Measurements from ENCODE around the gene SHOC2.

Gene SHOC2

DNA sequence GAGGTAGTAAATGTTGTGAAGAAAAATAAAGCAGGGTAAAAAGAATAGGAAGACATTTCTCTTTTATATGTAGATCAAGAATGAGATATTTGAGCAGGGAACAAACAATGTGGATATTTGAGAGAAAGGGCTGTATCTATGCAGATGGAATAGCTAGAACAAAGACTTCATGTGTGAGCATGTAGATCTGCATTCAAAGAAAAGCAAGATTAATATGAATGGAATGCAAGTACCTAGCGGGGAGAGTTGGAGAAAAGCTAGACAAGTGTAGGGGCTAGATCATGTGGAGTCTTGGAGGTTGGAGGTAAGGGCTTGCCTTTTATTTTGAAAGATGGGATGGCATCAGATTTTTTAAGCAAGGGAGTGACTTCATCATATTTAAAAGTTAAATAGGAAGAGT, 27.1 kb downstream of the SHOC2 start:
- no peak for DNase-seq (ENCODE audit: low read depth in 2 of 2)

DNA sequence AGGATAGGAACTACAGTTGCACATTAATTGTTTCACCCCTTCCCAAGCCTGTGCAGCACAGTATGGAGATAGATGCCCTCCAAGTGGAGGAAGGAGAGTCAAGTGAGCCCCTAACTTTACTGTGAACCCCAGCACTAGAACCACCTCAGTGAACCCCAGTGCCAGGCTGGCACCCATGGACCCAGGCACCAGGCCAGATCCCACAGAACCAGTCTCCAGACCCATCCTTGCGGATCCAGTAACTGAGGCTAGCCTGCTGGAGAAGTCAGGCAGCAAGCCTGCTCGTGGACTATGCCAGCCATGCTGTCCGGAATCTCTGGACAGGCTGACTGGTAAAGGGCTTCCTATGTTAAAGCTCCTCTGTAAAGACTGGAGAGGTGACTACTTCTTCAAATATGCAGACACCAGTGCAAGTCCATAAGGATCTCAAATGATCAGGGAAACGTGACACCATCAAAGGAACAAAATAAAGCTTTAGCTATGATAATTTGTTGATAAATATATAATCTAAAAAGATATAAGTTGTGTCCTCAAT, 27.7 kb downstream of the SHOC2 start:
- no peak for DNase-seq (ENCODE audit: low read depth in 2 of 2)

DNA sequence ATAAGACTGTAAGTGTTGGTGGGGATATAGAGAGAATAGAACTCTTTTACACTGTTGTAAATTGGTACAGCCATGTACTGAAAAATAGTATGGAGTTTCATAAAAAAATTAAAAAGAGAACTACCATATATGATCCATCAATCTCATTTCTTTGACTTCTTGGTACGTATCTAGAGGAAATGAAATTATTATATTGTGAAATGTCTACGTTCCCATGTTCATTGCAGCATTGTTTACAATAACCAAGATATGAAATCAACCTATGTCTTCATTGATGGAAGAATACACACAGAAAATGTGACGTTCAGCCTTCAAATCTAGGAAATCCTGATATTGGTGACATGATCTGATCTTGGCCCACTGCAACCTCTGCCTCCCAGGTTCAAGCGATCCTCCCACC, 32.0 kb downstream of the SHOC2 start:
- no peak for DNase-seq (ENCODE audit: low read depth in 2 of 2)

DNA sequence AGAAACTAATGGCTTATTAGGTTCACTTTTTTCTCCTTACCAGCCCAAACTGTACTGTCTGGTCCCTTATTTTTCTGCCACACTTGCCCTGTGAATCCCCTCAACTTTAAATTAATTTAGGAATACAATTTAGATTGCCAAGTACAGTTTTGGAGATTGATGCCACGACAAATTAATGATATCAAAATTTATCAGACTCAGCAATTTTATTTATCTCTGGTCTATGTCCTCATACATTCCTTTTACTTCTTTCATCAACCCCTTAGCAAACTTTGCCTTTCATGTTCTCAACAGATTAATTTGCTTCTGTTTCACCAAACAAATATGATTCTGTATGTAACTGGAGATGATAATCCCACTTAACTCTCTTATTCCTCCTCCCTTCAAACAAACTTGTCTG, 38.2 kb downstream of the SHOC2 start:
- no peak for DNase-seq (ENCODE audit: low read depth in 2 of 2)

DNA sequence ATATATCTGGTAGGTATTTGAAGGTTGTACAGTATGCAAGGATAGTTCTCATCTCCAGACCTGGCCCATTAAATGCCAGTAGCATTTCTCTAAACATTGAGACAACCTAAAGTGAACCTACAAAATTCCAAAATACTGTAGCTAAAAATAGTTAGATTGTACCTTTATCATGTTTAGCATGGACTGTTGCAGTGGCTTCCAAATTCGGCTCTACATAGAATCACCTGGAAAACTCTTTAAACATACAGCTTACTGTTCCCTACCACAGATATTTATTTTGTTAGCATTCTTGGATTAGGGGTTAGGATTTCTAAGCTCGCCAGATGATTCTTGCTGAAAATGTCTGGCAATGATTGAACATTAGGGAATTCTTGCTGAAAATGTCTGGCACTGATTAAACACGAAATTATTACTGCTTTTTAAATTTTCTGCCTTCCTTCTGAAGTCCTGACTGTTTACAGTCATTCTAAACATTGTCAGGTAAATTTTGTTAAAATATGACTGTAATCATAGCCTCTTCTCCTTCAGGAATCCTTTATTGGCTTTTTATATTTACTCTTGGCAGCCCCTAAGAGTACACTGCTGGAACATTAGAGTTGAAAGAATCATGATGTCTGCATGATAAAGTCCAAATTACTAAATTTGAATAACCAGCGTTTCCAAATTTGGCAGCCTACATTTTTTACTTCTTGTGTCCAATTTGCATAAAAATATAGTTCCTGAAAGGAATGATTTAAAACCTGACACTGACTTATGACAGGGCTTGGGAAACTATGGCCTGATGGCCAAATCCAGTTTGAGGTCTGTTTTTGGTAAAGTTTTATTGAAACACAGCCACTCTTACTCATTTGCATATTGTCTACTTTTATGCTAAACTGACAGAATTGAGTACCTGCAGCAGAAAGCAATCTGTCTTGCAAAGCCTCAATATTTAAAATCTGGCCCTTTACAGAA, 40.3 kb downstream of the SHOC2 start:
- DNase-seq (ENCODE audit: low read depth in 2 of 2) = no peak

DNA sequence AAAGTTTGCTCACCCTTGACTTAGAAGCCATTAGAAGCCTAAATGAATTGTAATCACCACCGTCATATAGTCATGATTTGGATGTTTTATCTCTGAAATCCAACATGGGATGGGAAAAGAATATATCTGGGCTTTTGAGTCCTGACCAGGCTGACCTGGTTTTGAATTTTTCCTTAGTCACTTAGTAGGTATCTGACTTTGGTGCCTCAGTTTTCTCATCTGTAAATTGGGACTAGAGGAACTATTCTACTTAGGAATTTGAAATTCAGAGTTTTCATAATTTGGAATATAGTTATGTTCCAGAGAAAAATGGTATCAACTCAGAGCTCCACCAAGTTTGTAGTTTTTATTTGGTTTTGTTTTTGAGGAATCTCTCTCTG, 40.9 kb downstream of the SHOC2 start:
- DNase-seq (ENCODE audit: low read depth in 2 of 2) = no peak

DNA sequence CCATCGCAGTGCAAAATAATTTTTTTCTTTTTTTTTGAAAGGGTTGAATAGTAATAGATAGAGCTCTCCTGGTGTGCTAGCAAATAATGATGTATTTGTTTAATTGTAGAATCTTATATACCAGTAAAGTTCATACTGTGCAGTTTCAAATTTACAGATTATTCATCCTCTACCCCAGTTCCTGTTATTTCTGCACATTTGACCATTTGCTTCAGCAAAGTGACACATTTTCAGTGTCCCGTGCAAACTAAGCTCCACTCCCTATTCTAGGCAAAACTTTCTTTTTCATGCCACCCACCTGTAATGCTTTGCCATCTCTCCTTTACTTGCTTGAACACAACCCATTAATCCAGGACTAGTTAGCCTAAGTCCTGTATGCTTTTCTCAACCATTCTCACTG, 43.0 kb downstream of the SHOC2 start:
- DNase-seq (ENCODE audit: low read depth in 2 of 2) = no peak

DNA sequence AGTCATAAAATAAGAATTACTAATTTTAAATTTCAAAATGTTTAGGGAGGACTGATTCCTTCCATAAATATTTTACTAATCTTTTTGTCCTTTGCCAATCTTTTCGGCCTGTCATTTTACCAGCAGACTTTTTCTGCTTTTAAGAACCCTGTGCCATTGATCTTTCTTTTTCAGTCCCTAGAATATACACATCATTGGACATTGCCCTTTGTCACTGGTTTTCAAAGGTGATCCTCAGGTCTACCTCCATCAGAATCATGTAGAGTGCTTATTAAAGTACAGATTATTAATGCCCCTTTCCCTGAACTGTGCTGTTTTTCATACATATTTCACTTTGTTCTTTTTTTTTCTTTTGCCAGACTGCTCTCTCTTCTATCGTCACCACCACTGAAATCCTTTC, 43.8 kb downstream of the SHOC2 start:
- no peak for DNase-seq (ENCODE audit: low read depth in 2 of 2)

DNA sequence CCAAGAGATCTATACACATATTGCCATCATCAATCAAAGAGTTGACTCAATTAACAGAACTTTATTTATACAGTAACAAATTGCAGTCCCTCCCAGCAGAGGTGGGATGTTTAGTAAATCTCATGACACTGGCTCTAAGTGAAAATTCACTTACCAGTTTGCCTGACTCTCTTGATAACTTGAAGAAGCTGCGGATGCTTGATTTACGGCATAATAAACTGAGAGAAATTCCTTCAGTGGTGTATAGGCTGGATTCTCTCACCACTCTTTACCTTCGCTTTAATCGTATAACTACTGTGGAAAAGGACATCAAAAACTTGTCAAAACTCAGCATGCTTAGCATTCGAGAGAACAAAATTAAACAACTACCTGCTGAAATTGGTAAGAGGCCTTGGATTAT, 45.3 kb downstream of the SHOC2 start:
- no peak for DNase-seq (ENCODE audit: low read depth in 2 of 2)

DNA sequence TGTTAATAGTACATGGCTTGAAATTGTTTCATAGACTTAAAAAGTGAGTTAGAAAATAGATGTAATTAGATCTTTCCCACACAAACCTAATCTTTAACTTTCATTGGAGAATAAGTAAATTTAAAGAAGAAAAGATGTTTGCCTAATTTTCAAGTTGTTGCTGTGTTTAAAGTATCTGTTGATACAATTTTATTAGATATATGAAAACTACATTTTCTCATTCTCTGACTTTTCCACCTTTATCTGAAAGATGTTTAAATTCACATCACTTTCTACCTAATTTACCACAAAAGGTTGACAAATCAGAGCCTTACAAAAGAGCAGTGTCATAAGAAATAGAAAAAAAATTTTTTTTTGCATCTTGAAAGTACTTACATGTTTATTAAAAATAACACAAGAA, 45.8 kb downstream of the SHOC2 start:
- no peak for DNase-seq (ENCODE audit: low read depth in 2 of 2)

DNA sequence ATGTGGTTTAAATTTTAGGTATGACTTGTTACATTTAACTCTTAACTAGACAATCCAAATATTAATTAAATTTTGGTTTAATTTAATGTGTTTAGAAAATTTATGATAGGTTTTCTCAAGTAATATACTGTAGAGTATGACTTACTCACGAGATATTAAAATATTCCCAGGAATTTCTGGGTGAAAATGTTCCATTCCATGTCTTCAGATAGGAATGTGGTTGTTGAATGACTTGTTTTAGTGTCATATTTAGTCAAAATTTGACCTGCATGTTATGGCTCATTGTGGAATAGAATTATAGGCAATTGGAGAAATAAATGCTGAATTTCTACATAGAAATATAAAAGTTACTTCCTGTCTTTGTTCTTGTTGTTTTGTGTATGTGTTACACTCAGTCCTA, 46.7 kb downstream of the SHOC2 start:
- DNase-seq (ENCODE audit: low read depth in 2 of 2) = no peak

DNA sequence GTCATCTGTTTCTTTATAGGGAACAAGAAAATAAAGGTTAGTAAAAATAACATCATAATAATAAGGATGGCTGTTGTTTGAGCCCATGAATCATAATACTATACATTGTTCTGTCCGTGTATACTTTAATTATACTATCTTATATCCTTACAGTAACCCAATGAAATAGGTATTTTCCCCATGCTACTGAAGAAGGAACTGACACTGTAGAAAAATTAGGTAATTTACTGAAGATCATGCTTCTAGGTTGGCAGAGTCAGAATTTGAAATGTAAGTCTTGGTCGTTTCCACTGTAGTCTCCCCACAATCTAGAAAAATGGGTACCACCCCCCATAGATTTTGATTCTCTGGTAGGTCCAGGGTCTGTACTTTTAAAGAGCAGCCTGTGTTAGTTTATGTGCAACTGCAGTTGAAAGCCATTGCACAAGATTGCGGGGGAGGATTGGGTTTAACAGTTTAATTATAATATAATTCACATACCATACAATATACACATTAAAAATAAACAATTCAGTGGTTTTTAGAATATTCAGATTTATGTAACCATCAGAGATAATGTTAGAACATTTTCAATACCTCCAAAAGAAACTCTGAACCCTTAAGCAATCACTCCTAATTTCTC, 47.7 kb downstream of the SHOC2 start:
- DNase-seq (ENCODE audit: low read depth in 2 of 2) = no peak

DNA sequence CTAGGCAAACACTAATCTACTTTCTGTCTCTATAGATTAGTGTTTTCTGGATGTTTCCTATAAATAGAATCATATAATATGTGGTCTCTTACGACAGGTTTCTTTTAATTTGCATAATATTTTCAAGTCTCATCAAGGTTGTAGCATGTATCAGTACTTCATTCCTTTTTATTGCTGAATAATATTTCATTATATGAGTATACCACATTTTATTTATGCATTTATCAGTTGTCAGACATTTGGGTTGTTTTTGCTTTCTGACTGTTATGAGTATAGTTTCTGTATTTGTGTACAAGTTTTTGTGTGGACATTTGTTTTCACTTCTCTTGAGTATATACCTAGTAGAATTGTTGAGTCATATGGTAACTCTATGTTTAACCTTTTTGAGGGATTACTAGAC, 48.2 kb downstream of the SHOC2 start:
- no peak for DNase-seq (ENCODE audit: low read depth in 2 of 2)

DNA sequence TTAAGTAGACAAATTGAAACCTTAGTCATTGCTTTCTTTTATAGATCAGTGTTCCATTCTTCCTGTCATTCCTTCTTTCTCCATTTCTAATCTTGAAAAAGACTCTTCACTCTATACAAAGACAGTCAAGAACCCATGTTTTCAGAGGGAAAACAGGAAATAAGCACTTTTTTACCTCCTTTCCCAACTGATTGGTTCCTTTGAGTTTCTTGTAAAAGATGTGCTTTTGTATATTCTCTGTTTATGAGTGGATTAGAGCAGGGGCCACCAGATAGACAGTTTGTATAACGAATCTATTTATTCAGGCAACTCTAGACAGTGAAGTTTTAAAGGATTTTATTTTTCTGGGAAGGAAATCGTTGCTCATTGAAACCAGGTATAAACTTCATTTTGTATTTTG, 49.8 kb downstream of the SHOC2 start:
- no peak for DNase-seq (ENCODE audit: low read depth in 2 of 2)

DNA sequence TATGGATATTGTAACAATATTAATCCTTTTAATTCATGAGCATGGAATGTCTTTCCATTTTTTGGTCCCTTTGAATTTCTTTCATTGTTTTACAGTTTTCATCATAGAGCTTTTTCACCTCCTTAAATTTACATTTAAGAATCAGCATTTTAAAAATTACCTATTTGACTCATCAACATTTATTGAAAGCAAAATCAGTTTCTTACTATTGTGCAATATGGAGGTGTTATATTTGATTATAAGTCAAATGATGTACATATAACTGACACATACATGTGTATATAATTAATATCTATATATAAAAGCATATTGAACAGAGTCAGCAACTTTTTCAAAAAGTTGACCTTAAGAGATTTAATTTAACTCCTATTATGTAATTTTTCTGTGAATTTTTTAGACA, 52.2 kb downstream of the SHOC2 start:
- no peak for DNase-seq (ENCODE audit: low read depth in 2 of 2)

DNA sequence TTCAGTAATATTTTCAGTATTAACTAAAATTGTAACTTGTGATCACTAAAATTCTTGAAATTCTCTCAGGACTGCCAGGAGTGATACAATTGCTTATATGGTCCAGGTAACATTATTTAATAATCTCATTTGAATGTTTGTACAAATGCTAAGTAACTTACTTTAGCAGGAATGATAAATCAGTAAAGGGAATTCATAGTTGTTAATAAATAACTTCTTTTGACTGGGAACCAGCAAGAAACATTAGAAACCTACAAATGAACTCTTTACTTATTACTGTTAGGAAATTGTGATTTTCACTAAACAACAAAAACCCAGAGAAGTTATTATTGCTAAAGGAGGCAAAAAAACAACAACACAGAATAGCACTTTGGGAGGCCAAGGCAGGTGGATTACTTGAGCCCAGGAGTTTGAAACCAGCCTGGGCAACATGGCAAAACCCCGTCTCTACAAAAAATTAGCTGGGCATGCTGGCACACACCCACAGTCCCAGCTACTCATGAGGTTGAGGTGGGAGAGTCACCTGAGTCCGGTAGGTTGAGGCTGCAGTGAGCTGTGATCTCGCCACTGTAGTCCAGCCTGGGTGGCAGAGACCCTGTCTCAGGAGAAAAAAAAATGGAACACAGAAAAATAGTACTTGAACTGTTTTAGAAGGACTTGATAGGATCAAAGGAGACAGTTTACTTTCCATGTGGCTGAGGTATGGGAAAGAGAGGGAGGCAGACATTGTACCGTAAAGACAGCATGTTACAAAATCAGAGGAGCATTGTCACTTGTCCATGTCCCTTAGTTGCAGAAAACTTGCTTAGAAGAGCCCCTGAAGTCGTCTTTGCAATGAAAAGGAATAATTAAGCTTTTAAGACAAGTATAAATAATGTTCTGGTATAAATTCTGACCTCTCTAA, 53.1 kb downstream of the SHOC2 start:
- DNase-seq (ENCODE audit: low read depth in 2 of 2) = no peak

DNA sequence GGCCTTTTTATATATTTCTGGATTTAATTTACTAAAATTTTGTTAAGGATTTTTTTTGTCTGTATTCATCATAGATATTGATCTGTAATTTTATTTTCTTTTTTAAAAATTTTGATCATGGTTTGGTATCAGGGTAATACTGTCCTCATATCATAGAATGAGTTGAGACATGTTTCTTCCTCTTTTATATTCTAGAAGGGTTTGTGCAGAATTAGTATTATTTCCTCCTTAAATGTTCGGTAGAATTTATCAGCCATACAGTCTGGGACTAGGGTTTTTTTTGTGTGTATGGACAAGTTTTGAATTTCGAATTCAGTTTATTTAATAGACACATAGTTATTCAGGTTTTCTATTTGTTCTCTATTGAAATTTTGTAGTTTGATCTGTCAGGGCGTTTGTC, 54.0 kb downstream of the SHOC2 start:
- DNase-seq (ENCODE audit: low read depth in 2 of 2) = no peak

DNA sequence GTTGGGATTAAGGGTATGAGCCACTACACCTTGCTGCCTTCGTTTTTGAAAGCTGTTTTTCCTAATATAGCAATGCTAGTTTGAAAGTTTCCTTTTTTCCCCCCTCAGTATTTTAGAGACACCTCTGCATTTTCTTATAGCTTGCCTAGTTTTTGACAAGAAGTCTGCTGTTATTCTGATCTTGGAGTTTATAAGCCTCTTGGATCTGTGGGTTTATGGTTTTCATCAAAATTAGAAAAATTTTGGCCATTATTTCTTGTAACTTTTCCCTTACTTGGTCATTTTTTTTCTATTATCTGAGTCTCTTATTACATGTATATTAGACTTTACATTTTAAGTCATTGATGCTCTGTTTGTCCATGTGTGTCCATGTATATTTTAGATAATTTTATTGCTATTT, 57.2 kb downstream of the SHOC2 start:
- DNase-seq (ENCODE audit: low read depth in 2 of 2) = no peak

DNA sequence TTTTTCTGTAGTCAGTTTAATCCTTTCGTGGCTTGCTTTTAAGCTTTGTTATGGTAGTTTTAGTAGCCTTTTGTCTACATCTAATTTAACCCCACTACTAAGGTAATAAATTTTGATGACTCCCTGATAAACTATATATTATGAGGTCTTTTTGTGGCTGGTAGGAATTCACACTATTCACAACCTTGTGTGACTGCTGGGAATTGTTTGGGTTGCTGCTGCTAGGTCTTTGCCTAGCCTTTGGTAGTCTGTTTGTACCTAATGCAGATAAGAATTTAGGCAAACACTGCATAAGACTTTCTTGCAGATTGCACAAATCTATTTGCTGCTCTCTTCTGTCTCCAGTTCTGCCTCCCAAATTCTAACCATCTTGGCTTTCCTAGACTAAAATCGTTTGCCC, 58.3 kb downstream of the SHOC2 start:
- no peak for DNase-seq (ENCODE audit: low read depth in 2 of 2)

DNA sequence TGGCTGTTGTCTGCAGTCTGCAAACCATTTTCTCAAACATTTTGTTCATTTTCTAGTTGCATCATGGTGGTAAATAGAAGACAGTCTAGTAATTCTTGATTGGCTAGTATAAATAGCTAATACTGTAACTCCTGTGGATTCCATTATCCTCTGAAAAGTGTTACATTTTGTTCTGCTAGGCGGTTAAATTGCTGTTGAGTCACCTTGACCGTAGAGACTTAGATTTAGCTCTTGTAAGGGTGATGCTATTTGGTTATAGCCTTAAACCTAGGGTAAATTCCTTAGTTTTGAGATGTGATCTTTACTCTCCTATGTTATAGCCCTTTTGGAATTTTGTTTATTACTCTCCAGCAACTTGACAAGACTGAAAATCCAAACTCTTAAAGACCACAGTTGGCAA, 58.8 kb downstream of the SHOC2 start:
- DNase-seq (ENCODE audit: low read depth in 2 of 2) = no peak

DNA sequence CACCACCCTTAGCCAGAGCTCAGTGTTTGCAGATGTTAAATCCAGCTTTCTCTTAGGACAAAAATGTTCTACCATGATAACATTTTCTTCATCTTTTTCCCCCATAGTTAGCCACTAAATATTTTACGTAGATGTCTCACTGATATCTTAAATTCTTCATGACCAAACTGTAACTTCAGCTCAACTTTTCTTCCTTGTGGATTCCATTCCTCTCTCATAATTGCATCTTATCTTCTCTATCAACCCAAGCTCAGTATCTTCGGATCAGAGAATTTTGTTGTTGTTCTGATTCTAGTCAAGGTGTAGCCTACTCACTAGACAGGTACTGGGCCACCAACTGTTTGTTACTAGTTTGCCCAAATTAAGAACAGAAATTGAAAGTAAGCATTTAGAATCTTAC, 60.2 kb downstream of the SHOC2 start:
- DNase-seq (ENCODE audit: low read depth in 2 of 2) = no peak

DNA sequence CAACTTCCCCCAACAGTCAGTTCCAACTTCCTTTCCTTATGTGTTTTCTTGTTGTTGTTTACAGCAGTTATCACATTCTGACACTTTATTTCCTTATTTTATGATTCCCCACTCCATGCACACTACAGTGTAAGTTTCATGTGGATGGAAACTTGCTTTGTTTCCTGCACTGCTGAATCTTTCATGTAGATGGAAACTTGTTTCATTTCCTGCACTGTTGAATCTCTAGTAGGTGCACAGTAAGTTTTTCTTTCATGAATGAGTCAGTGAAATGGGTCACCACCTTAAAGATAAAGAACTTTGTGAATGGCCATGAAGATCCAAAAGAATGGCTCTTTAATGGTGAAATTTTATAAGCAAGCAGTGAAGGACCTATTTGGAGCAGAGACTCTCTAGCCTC, 61.4 kb downstream of the SHOC2 start:
- no peak for DNase-seq (ENCODE audit: low read depth in 2 of 2)

All from stimulated activated CD4-positive, alpha-beta T cell treated with anti-CD3 and anti-CD28 coated beads, Interleukin-1b, Interleukin-23, amount 100 ng/mL, for 4 hours (primary cell).